MG63 (cell line): Measurements from ENCODE around the gene SPTSSA. TPM values are rescaled to one million over a fixed set of nuclear protein-coding genes. Genes with fewer than 3 reads are reported as not detected.
"Not testable (repeated sequence)": the region's sequence is repeated elsewhere in the genome, so short reads cannot be mapped to it uniquely, and the experiment has no call there.

Source experiments
- DNase-seq: peaks from one replicate; pipeline ENCODE4 v3.0.0-alpha.2; 2020
- H3K27me3 ChIP-seq: fragments of 250-450 bp; sonication (Bioruptor Pico); 2 replicates; pipeline ENCODE4 v1.5.1; 2020; ENCODE audit warnings: mild to moderate bottlenecking, moderate library complexity
- H3K36me3 ChIP-seq: fragments of 250-450 bp; sonication (Bioruptor Pico); 2 replicates; pipeline ENCODE4 v1.5.1; 2020; ENCODE audit warnings: mild to moderate bottlenecking, moderate library complexity
- H3K4me3 ChIP-seq: fragments of 250-450 bp; sonication (Bioruptor Pico); 2 replicates; pipeline ENCODE4 v1.5.1; 2020; ENCODE audit warnings: mild to moderate bottlenecking, moderate library complexity
- H3K9me3 ChIP-seq: fragments of 250-450 bp; sonication (Bioruptor Pico); 2 replicates; pipeline ENCODE4 v1.5.1; 2020; ENCODE audit warnings: mild to moderate bottlenecking, moderate library complexity
- total RNA-seq: library from RNA; depleted of rRNA; stranded (reverse); fragments of >200 nt; shearing (Covaris generic); gene quantifications from 2 replicates; pipeline ENCODE4 v1.2.3, GENCODE V29; 2014; ENCODE audit warnings: low replicate concordance; rRNA removed

Gene SPTSSA
- total RNA-seq, 1 experiment from 2014 or later = 6.9 TPM

- Histone ChIP-seq H3K27me3 (no peaks in the 10 kb centered on the region), H3K9me3 (no peaks in the 10 kb centered on the region), H3K4me3 (no peak overlapping the region), H3K36me3 (no peaks in the 10 kb centered on the region)
- DNase-seq = no peak
Observed at GRCh38 chr14:34404416-34404815, 57.6 kb downstream of the SPTSSA start.

GRCh38 chr14:34403646-34404045 is 58.4 kb downstream of the SPTSSA start:
- Histone ChIP-seq H3K36me3 (no peaks in the 10 kb centered on the region), H3K27me3 (no peaks in the 10 kb centered on the region), H3K9me3 (no peaks in the 10 kb centered on the region), H3K4me3 (no peak overlapping the region)
- DNase-seq = no peak

- Histone ChIP-seq H3K9me3 (no peaks in the 10 kb centered on the region), H3K36me3 (no peaks in the 10 kb centered on the region), H3K27me3 (no peaks in the 10 kb centered on the region), H3K4me3 (no peak overlapping the region)
- no peak for DNase-seq
Observed at GRCh38 chr14:34398024-34398423, 64.0 kb downstream of the SPTSSA start.

- Histone ChIP-seq H3K27me3 (no peaks in the 10 kb centered on the region), H3K9me3 (no peaks in the 10 kb centered on the region), H3K4me3 (no peak overlapping the region), H3K36me3 (no peaks in the 10 kb centered on the region)
- no peak for DNase-seq
Observed at GRCh38 chr14:34387974-34388516, 74.0 kb downstream of the SPTSSA start.

GRCh38 chr14:34386865-34387485 is 75.1 kb downstream of the SPTSSA start:
- DNase-seq = no peak
- no peaks in the 10 kb centered on the region for H3K36me3 ChIP-seq
- no peak overlapping the region for H3K4me3 ChIP-seq
- H3K9me3 ChIP-seq = no peaks in the 10 kb centered on the region
- no peaks in the 10 kb centered on the region for H3K27me3 ChIP-seq

GRCh38 chr14:34385881-34386280 is 76.2 kb downstream of the SPTSSA start:
- not testable (repeated sequence) for H3K27me3 ChIP-seq, H3K9me3 ChIP-seq, H3K36me3 ChIP-seq, DNase-seq, H3K4me3 ChIP-seq

GRCh38 chr14:34383839-34384238 is 78.2 kb downstream of the SPTSSA start:
- no peak overlapping the region for H3K4me3 ChIP-seq
- H3K9me3 ChIP-seq = no peaks in the 10 kb centered on the region
- no peak for DNase-seq
- no peaks in the 10 kb centered on the region for H3K36me3 ChIP-seq
- no peaks in the 10 kb centered on the region for H3K27me3 ChIP-seq

Other genes starting within 250 kb of the SPTSSA start
- 26.5 and 28.7 TPM in 2 replicates for gene EAPP, start 77.5 kb upstream of the SPTSSA start, total RNA-seq
- 44.5 and 80.6 TPM in 2 replicates for gene SNX6, start 167.9 kb upstream of the SPTSSA start, total RNA-seq